ENCODE results near the gene SAMD9L. TPM values are rescaled to one million over a fixed set of nuclear protein-coding genes. Genes with fewer than 3 reads are reported as not detected.

SAMD9L gene
- total RNA-seq, 1 donor from 2014 or later = 3.7 TPM

- H3K36me3 ChIP-seq = no peaks in the 10 kb centered on the region
- H3K27ac ChIP-seq (replicated peaks) = no peak overlapping the region
- no peak overlapping the region for H3K4me3 ChIP-seq
- H3K27me3 ChIP-seq (ENCODE audit: low read depth) = no peaks in the 10 kb centered on the region
- intact Hi-C loops (cut with micrococcal nuclease) = no loop called here
- peaks cover 7% of the 10 kb centered on the region for H3K9me3 ChIP-seq (replicated peaks)
- no peaks in the 10 kb centered on the region for H3K4me1 ChIP-seq
- TF ChIP-seq, protein P1, sequence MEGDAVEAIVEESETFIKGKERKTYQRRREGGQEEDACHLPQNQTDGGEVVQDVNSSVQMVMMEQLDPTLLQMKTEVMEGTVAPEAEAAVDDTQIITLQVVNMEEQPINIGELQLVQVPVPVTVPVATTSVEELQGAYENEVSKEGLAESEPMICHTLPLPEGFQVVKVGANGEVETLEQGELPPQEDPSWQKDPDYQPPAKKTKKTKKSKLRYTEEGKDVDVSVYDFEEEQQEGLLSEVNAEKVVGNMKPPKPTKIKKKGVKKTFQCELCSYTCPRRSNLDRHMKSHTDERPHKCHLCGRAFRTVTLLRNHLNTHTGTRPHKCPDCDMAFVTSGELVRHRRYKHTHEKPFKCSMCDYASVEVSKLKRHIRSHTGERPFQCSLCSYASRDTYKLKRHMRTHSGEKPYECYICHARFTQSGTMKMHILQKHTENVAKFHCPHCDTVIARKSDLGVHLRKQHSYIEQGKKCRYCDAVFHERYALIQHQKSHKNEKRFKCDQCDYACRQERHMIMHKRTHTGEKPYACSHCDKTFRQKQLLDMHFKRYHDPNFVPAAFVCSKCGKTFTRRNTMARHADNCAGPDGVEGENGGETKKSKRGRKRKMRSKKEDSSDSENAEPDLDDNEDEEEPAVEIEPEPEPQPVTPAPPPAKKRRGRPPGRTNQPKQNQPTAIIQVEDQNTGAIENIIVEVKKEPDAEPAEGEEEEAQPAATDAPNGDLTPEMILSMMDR (IDR thresholded peaks at IDR 0.05; ENCODE audit: borderline replicate concordance) = no peak
- DNase-seq = no peak
Observed at GRCh38 chr7:93159490-93159889, 11.3 kb upstream of the SAMD9L start.

DNA sequence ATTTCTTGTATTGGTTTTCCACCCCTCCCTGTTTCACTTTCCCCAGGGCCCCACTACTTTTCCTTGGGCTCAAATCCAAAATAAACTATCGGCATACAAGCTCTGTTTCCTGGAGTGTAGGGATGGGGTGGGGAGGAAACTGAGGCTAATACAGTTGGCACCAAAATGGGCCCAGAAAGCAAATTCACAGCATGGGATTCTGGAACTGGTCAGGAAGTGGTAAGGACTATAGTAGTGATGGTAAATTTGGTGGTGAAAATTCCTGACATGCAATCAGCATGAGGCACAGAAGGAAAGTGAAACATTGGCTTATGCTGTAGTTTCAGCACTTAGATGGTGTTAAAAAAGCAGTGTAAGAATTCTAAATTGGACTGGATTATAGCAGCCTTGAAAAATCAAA lies 8.7 kb upstream of the SAMD9L start:
- Histone ChIP-seq H3K36me3 (no peaks in the 10 kb centered on the region), H3K9me3 (replicated peaks) (peaks cover 7% of the 10 kb centered on the region), H3K27me3 (ENCODE audit: low read depth) (no peaks in the 10 kb centered on the region), H3K27ac (replicated peaks) (no peak overlapping the region), H3K4me3 (no peak overlapping the region), H3K4me1 (no peaks in the 10 kb centered on the region)
- no peak for DNase-seq
- TF ChIP-seq, protein P1 (IDR thresholded peaks at IDR 0.05; ENCODE audit: borderline replicate concordance) = no peak
- intact Hi-C loops (cut with micrococcal nuclease) = no loop called here

DNA sequence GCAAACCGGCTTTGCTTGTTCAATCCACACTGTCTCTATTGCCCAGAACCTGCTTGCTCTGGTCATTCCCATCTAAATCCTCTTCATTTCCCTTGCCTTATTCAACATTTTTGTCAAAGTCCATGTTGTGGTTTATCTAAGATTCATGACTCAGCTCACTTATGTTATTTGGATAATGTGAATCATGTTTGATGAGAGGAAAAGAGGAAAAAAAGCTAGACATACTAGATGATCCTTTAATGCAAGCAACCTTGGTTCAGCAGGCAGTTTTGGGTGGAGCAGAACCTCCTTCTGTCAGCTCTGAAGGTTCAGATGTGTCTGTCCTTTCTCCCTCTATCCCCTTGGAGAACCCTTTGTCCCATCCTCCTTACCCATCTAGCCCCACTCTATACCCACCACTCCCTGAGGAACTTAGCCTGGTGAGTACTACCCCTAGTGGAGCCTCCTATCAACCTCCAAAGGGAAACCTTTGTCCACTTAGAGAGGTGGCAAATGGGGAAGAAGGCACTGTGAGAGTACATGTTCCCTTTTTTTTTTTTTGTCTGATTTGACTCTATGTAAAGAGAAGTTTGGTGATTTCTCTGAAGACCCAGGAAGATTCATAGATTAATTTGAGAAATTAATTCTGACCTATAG lies 2.1 kb upstream of the SAMD9L start:
- no peaks in the 10 kb centered on the region for H3K9me3 ChIP-seq (replicated peaks)
- DNase-seq = no peak
- TF ChIP-seq, protein P1 (IDR thresholded peaks at IDR 0.05; ENCODE audit: borderline replicate concordance) = no peak

GRCh38 chr7:93148727-93149126 lies 542 bp upstream of the SAMD9L start:
- H3K27me3 ChIP-seq (ENCODE audit: low read depth) = no peaks in the 10 kb centered on the region
- H3K36me3 ChIP-seq = peaks cover 18% of the 10 kb centered on the region
- H3K27ac ChIP-seq (replicated peaks) = peak overlapping the region; percentile 68
- H3K4me1 ChIP-seq = peaks cover 23% of the 10 kb centered on the region
- intact Hi-C loops (cut with micrococcal nuclease) = no loop called here
- peak overlapping the region; percentile 67 for H3K4me3 ChIP-seq
- DNase-seq = no peak
- no peaks in the 10 kb centered on the region for H3K9me3 ChIP-seq (replicated peaks)
- TF ChIP-seq, protein P1 (IDR thresholded peaks at IDR 0.05; ENCODE audit: borderline replicate concordance) = no peak

More for the DNA sequence above, 2.1 kb upstream of the SAMD9L start:
- Histone ChIP-seq H3K36me3 (peaks cover 2% of the 10 kb centered on the region), H3K27ac (replicated peaks) (no peak overlapping the region), H3K27me3 (ENCODE audit: low read depth) (no peaks in the 10 kb centered on the region), H3K4me1 (peaks cover 23% of the 10 kb centered on the region), H3K4me3 (no peak overlapping the region)
- intact Hi-C loops (cut with micrococcal nuclease) = no loop called here

DNA sequence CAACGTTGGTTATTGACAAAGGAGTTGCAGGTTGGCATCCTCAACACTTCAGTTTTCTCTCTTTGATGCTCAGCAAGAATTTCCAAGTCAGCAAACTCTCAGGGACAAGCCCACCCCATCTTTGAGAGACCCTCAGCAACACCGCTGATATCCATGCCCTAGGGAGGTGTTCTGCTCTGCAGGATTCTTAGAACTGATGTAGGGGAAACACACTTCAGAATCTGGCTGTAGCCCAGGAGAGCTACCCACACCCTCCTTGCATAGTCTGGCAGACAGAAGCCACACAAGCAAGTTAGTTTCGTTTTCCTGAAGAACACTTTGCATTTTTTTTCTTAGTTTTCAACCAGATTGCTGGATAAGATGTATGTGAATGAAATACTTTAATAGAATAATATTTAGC lies 822 bp downstream of the SAMD9L start:
- Histone ChIP-seq H3K9me3 (replicated peaks) (no peaks in the 10 kb centered on the region), H3K36me3 (peaks cover 32% of the 10 kb centered on the region), H3K27me3 (ENCODE audit: low read depth) (no peaks in the 10 kb centered on the region), H3K4me1 (peaks cover 23% of the 10 kb centered on the region), H3K27ac (replicated peaks) (peak overlapping the region; percentile 68), H3K4me3 (peak overlapping the region; percentile 67)
- DNase-seq = peak; percentile 18
- intact Hi-C loops (cut with micrococcal nuclease) = no loop called here
- TF ChIP-seq, protein P1 (IDR thresholded peaks at IDR 0.05; ENCODE audit: borderline replicate concordance) = no peak

Data from left ventricle myocardium inferior (tissue), 1 donor.